H9 (cell line): Measurements from ENCODE around the gene OSCAR. TPM values are rescaled to one million over a fixed set of nuclear protein-coding genes. Genes with fewer than 3 reads are reported as not detected.
"Not testable (repeated sequence)": the region's sequence is repeated elsewhere in the genome, so short reads cannot be mapped to it uniquely, and the experiment has no call there.

Experiments used
- DNase-seq: peaks from one replicate; pipeline ENCODE4 v3.0.0-alpha.2; 2017
- H2AFZ ChIP-seq: one replicate; pipeline ENCODE4 v1.6.1; 2013; ENCODE audit warnings: mild to moderate bottlenecking, low read length, control low read depth, moderate library complexity
- H2AK5ac ChIP-seq: 2 replicates; pipeline ENCODE4 v1.6.1; 2013; ENCODE audit warnings: low read length, control low read depth, mixed read lengths; ENCODE audit not compliant: insufficient read length
- H2BK120ac ChIP-seq: one replicate; pipeline ENCODE4 v1.6.1; 2013; ENCODE audit warnings: low read depth, mild to moderate bottlenecking, low read length, control low read depth, inconsistent platforms; ENCODE audit not compliant: poor library complexity, severe bottlenecking
- H2BK12ac ChIP-seq: 2 replicates; pipeline ENCODE4 v1.6.1; 2013; ENCODE audit warnings: low read length, control low read depth, mixed read lengths, low read depth; ENCODE audit not compliant: insufficient read length
- H2BK15ac ChIP-seq: 2 replicates; pipeline ENCODE4 v1.6.1; 2013; ENCODE audit warnings: low read depth, low read length, control low read depth
- H2BK20ac ChIP-seq: one replicate; pipeline ENCODE4 v1.6.1; 2013; ENCODE audit warnings: low read depth, mild to moderate bottlenecking, low read length, control low read depth, inconsistent platforms; ENCODE audit not compliant: poor library complexity, severe bottlenecking
- H2BK5ac ChIP-seq: 2 replicates; pipeline ENCODE4 v1.6.1; 2013; ENCODE audit warnings: low read length, control low read depth, mixed read lengths; ENCODE audit not compliant: insufficient read length
- H3K14ac ChIP-seq: 2 replicates; pipeline ENCODE4 v1.6.1; 2013; ENCODE audit warnings: low read length, control low read depth; ENCODE audit not compliant: insufficient read depth
- H3K18ac ChIP-seq: 2 replicates; pipeline ENCODE4 v1.6.1; 2013; ENCODE audit warnings: low read depth, mild to moderate bottlenecking, mixed read lengths, low read length, control low read depth; ENCODE audit not compliant: insufficient read length
- H3K23ac ChIP-seq: 2 replicates; pipeline ENCODE4 v1.6.1; 2013; ENCODE audit warnings: low read length, control low read depth, mixed read lengths, low read depth; ENCODE audit not compliant: insufficient read length
- H3K23me2 ChIP-seq: 2 replicates; pipeline ENCODE4 v1.6.1; 2013; ENCODE audit warnings: low read depth, mild to moderate bottlenecking, mixed read lengths, low read length, control low read depth; ENCODE audit not compliant: insufficient read length, poor library complexity, severe bottlenecking
- H3K27ac ChIP-seq: 2 replicates; pipeline ENCODE4 v1.5.1; 2013; ENCODE audit warnings: low read length, control low read depth, mixed read lengths, low read depth; ENCODE audit not compliant: insufficient read length
- H3K27me3 ChIP-seq: 2 replicates; pipeline ENCODE4 v1.6.1; 2013; ENCODE audit warnings: low read length, control low read depth, inconsistent platforms; ENCODE audit not compliant: insufficient read depth
- H3K4ac ChIP-seq: 2 replicates; pipeline ENCODE4 v1.6.1; 2013; ENCODE audit warnings: low read depth, mild to moderate bottlenecking, control low read depth, inconsistent platforms, low read length, moderate library complexity
- H3K4me1 ChIP-seq: 2 replicates; pipeline ENCODE4 v1.6.1; 2013; ENCODE audit warnings: low read length, control low read depth, inconsistent platforms; ENCODE audit not compliant: insufficient read depth
- H3K4me2 ChIP-seq: 2 replicates; pipeline ENCODE4 v1.6.1; 2013; ENCODE audit warnings: low read length, control low read depth, mixed read lengths; ENCODE audit not compliant: insufficient read length, insufficient read depth
- H3K56ac ChIP-seq: 2 replicates; pipeline ENCODE4 v1.6.1; 2013; ENCODE audit warnings: low read depth, mild to moderate bottlenecking, mixed read lengths, low read length, control low read depth; ENCODE audit not compliant: insufficient read length
- H3K79me1 ChIP-seq: 2 replicates; pipeline ENCODE4 v1.6.1; 2013; ENCODE audit warnings: low read depth, mild to moderate bottlenecking, moderate library complexity, low read length, control low read depth, inconsistent platforms; ENCODE audit not compliant: insufficient read depth, poor library complexity, severe bottlenecking
- H3K79me2 ChIP-seq: 2 replicates; pipeline ENCODE4 v1.6.1; 2013; ENCODE audit warnings: low read length, control low read depth, inconsistent platforms; ENCODE audit not compliant: insufficient read depth
- H3K9ac ChIP-seq: 2 replicates; pipeline ENCODE4 v1.6.1; 2013; ENCODE audit warnings: low read length, control low read depth, mixed read lengths; ENCODE audit not compliant: insufficient read length; ENCODE audit errors: extremely low read depth
- H3K9me3 ChIP-seq: one replicate; pipeline ENCODE4 v1.6.1; 2013; ENCODE audit warnings: low read depth, low read length, inconsistent platforms; ENCODE audit not compliant: control insufficient read depth
- H3T11ph ChIP-seq: one replicate; pipeline ENCODE4 v1.6.1; 2013; ENCODE audit warnings: mild to moderate bottlenecking, low read length, control low read depth, inconsistent platforms
- H4K20me1 ChIP-seq: one replicate; pipeline ENCODE4 v1.6.1; 2013; ENCODE audit not compliant: control insufficient read depth, insufficient read length, insufficient read depth
- H4K5ac ChIP-seq: 2 replicates; pipeline ENCODE4 v1.6.1; 2013; ENCODE audit warnings: low read depth, mild to moderate bottlenecking, mixed read lengths, low read length, control low read depth; ENCODE audit not compliant: insufficient read length
- H4K8ac ChIP-seq: replicated peaks from 2 replicates; pipeline ENCODE4 v1.6.1; 2013; ENCODE audit warnings: low read length, control low read depth, mixed read lengths, low read depth; ENCODE audit not compliant: insufficient read length
- H4K91ac ChIP-seq: 2 replicates; pipeline ENCODE4 v1.6.1; 2013; ENCODE audit warnings: low read depth, mild to moderate bottlenecking, moderate library complexity, mixed read lengths, low read length, control low read depth; ENCODE audit not compliant: insufficient read length
- H3K27ac Mint-ChIP-seq, 3 experiments: 2 replicates in 2 of 3; 3 replicates in 1 of 3; pipeline ENCODE4 v1.8.0; 2020 to 2021; ENCODE audit warnings: mixed read lengths in 3 of 3, mild to moderate bottlenecking in 1 of 3, moderate library complexity in 1 of 3
- H3K27me3 Mint-ChIP-seq: 2 replicates; pipeline ENCODE4 v1.8.0; 2021; ENCODE audit warnings: low read depth, mild to moderate bottlenecking, moderate library complexity, mixed read lengths
- H3K36me3 Mint-ChIP-seq, 3 experiments: 2 replicates in 2 of 3; 3 replicates in 1 of 3; pipeline ENCODE4 v1.8.0; 2020 to 2021; ENCODE audit warnings: low read depth in 3 of 3, mixed read lengths in 3 of 3; ENCODE audit not compliant: insufficient read depth in 1 of 3
- H3K4me1 Mint-ChIP-seq, 2 experiments: 2 replicates each; pipeline ENCODE4 v1.8.0; 2020; ENCODE audit warnings: mixed read lengths in 2 of 2
- H3K4me3 Mint-ChIP-seq, 2 experiments: 2 replicates in 1 of 2; 3 replicates in 1 of 2; pipeline ENCODE4 v1.8.0; 2020 to 2021; ENCODE audit warnings: mild to moderate bottlenecking in 2 of 2, mixed read lengths in 2 of 2, moderate library complexity in 1 of 2
- H3K9me3 Mint-ChIP-seq, 2 experiments: 2 replicates in 1 of 2; 3 replicates in 1 of 2; pipeline ENCODE4 v1.8.0; 2020; ENCODE audit warnings: mild to moderate bottlenecking in 2 of 2, mixed read lengths in 2 of 2, moderate library complexity in 1 of 2
- CTCF ChIP-seq: fragments of 200-600 bp; sonication (generic); conservative IDR thresholded peaks from 3 replicates; pipeline ENCODE4 v1.8.0; 2021; ENCODE audit warnings: antibody characterized with exemption, mild to moderate bottlenecking
- WGBS: extraction: QIAGEN DNeasy Blood & Tissue Kit; methylation state at CpG from one replicate; pipeline ENCODE4 v1.1.7; 2013; ENCODE audit warnings: missing lambda C conversion rate, low lambda C conversion rate, mixed read lengths; ENCODE audit not compliant: insufficient read length; ENCODE audit errors: extremely low coverage; 5-methylcytosine and 5-hydroxymethylcytosine counted together
- total RNA-seq: library from RNA; stranded (reverse); gene quantifications from 2 replicates; pipeline ENCODE4 v1.2.1, GENCODE V29; 2021

OSCAR gene
- total RNA-seq, 1 experiment from 2014 or later = 0.24 TPM

- H4K5ac ChIP-seq = no peak within 1 kb of the TSS
- no peak within 1 kb of the TSS for H4K91ac ChIP-seq
- H3K27ac ChIP-seq = no peak within 1 kb of the TSS
- peaks cover 4% of the 10 kb centered on the region for H3K79me1 ChIP-seq
- Mint-ChIP-seq H3K27ac (peak within 1 kb of the TSS; percentile 93 to 99 (median 99)), H3K4me1 (peaks cover 6 to 10% of the 10 kb centered on the region in 2 experiments), H3K4me3 (peak within 1 kb of the TSS; percentile 99 to 100), H3K27me3 (no peaks in the 10 kb centered on the region; the same call in 1 of the 2 replicates), H3K9me3 (no peaks in the 10 kb centered on the region; a peak in 1 of 5 replicates), H3K36me3 (peaks cover 24 to 28% (median 28%) of the 10 kb centered on the region in 3 experiments)
- TF ChIP-seq CTCF = no peak
- H3K9ac ChIP-seq = peak within 1 kb of the TSS; percentile 78
- DNase-seq = peak; percentile 99
- whole genome bisulfite sequencing = no CpG with 5 or more reads among the region's 54 CpGs
- no peaks in the 10 kb centered on the region for H3K9me3 ChIP-seq
- H3K18ac ChIP-seq = peak within 1 kb of the TSS; percentile 58
- no peak within 1 kb of the TSS for H2BK15ac ChIP-seq
- H3K4me2 ChIP-seq = peak within 1 kb of the TSS; percentile 89
- H2BK5ac ChIP-seq = no peak within 1 kb of the TSS
- H2BK120ac ChIP-seq = no peak within 1 kb of the TSS
- H2AK5ac ChIP-seq = no peak within 1 kb of the TSS
- no peak within 1 kb of the TSS for H2BK20ac ChIP-seq
- H3K23ac ChIP-seq = no peak within 1 kb of the TSS
- H3K4me1 ChIP-seq = no peaks in the 10 kb centered on the region
- H3K23me2 ChIP-seq = peaks cover 5% of the 10 kb centered on the region
- no peak within 1 kb of the TSS for H4K8ac ChIP-seq
- no peaks in the 10 kb centered on the region for H4K20me1 ChIP-seq
- no peak within 1 kb of the TSS for H2AFZ ChIP-seq
- H3K27me3 ChIP-seq = no peaks in the 10 kb centered on the region
- H2BK12ac ChIP-seq = no peak within 1 kb of the TSS
- no peak within 1 kb of the TSS for H3T11ph ChIP-seq
- peak within 1 kb of the TSS; percentile 41 for H3K14ac ChIP-seq
- H3K56ac ChIP-seq = no peak within 1 kb of the TSS
- H3K79me2 ChIP-seq = peaks cover 1% of the 10 kb centered on the region; the same call in 1 of the 2 replicates
- no peak within 1 kb of the TSS for H3K4ac ChIP-seq
Measured at GRCh38 chr19:54102421-54103169, 2.0 kb upstream of the OSCAR start, which contains the start of gene NDUFA3. NDUFA3 (plus strand) TSS chr19:54102855; CDS start chr19:54102879, 24 bp downstream.

- H4K20me1 ChIP-seq, H3K9ac ChIP-seq, H2BK5ac ChIP-seq, H3K9me3 Mint-ChIP-seq, H3K4me3 Mint-ChIP-seq, H2AFZ ChIP-seq, H3K23ac ChIP-seq, H2BK20ac ChIP-seq, H4K91ac ChIP-seq, H3K4me1 ChIP-seq, H3K14ac ChIP-seq, H3K56ac ChIP-seq, H2AK5ac ChIP-seq, H3K23me2 ChIP-seq, H3K4me2 ChIP-seq, H3K4ac ChIP-seq, H2BK12ac ChIP-seq, H4K5ac ChIP-seq, H3K27ac ChIP-seq, H3K36me3 Mint-ChIP-seq, H3T11ph ChIP-seq, H3K79me1 ChIP-seq, H3K27me3 ChIP-seq, DNase-seq, H3K9me3 ChIP-seq, H2BK15ac ChIP-seq, H2BK120ac ChIP-seq, H3K79me2 ChIP-seq, H3K18ac ChIP-seq, H4K8ac ChIP-seq: not testable (repeated sequence)
- Mint-ChIP-seq H3K4me1 (peaks cover 11 to 23% of the 10 kb centered on the region in 2 experiments), H3K27ac (peak overlapping the region; percentile 61 to 80 (median 79); a peak in 3 of 7 replicates), H3K27me3 (peaks cover 19% of the 10 kb centered on the region)
- WGBS = no CpG with 5 or more reads among the region's 9 CpGs
Measured at GRCh38 chr19:54099903-54100255, 724 bp downstream of the OSCAR start.
